GM21723 (cell line): Measurements from ENCODE around the gene MRPL49.
"Not testable (repeated sequence)": the region's sequence is repeated elsewhere in the genome, so short reads cannot be mapped to it uniquely, and the experiment has no call there.

ENCODE experiments used
- ATAC-seq: cut with Tn5 transposase; IDR thresholded peaks from one replicate; pipeline ENCODE4 v1.9.1; 2021; ENCODE audit warnings: mild to moderate bottlenecking, moderate library complexity; ENCODE audit not compliant: unreplicated experiment

MRPL49 gene

GRCh38 chr11:65160643-65161042, 38.5 kb downstream of the MRPL49 start:
- ATAC-seq, result no peak

- ATAC-seq, result no peak
These were observed 41.6 kb downstream of the MRPL49 start for GRCh38 chr11:65163684-65164083.

GRCh38 chr11:65165410-65166317, 43.5 kb downstream of the MRPL49 start:
- no peak for ATAC-seq

GRCh38 chr11:65166893-65167292, 44.8 kb downstream of the MRPL49 start:
- ATAC-seq, result no peak

- ATAC-seq, result no peak
These were observed 45.5 kb downstream of the MRPL49 start for GRCh38 chr11:65167656-65168055.

GRCh38 chr11:65169164-65169641, 47.1 kb downstream of the MRPL49 start:
- ATAC-seq, result no peak

GRCh38 chr11:65170058-65170534, 48.0 kb downstream of the MRPL49 start, which contains the start of gene SPDYC:
Gene SPDYC, plus strand, starts transcription at chr11:65170233. Its CDS starts 1,125 bp downstream, at chr11:65171358.
- ATAC-seq, result no peak

- no peak for ATAC-seq
These were observed 50.5 kb downstream of the MRPL49 start for GRCh38 chr11:65172600-65172999.

GRCh38 chr11:65174571-65175010, 52.5 kb downstream of the MRPL49 start:
- ATAC-seq, result not testable (repeated sequence)
